GM20000 (cell line): ENCODE measurements around the gene TMEFF2.
"Not testable (repeated sequence)": the region's sequence is repeated elsewhere in the genome, so short reads cannot be mapped to it uniquely, and the experiment has no call there.

Experiments used
- DNase-seq: peaks from one replicate; pipeline ENCODE4 v3.0.0; 2012; ENCODE audit warnings: low spot score
- TF ChIP-seq, protein P1 (sequence below): IDR thresholded peaks from 2 replicates; pipeline ENCODE4 v1.5.1; 2012; ENCODE audit warnings: mild to moderate bottlenecking, control low read depth; ENCODE audit errors: extremely low read depth, missing control alignments

The TMEFF2 gene

DNA sequence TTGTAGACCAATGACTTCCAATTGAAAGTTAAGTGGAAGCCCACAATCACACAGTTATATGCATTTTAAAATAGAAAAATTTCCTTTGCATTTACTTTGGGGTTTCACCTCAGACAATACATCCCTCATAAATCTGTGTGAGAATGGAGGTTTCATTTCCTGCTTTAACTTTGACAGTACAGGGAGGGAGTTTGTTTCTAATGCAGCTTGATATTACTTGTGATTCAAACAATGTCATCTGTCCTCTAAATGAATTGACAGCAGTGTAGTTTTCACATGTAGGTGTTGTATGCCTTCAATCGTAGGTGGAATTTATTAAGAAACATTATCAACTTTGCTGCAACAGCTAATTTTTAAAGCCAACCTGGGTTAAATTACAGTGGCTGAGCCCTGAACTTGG is 75.2 kb downstream of the TMEFF2 start:
- DNase-seq: no peak
- TF ChIP-seq, protein P1, sequence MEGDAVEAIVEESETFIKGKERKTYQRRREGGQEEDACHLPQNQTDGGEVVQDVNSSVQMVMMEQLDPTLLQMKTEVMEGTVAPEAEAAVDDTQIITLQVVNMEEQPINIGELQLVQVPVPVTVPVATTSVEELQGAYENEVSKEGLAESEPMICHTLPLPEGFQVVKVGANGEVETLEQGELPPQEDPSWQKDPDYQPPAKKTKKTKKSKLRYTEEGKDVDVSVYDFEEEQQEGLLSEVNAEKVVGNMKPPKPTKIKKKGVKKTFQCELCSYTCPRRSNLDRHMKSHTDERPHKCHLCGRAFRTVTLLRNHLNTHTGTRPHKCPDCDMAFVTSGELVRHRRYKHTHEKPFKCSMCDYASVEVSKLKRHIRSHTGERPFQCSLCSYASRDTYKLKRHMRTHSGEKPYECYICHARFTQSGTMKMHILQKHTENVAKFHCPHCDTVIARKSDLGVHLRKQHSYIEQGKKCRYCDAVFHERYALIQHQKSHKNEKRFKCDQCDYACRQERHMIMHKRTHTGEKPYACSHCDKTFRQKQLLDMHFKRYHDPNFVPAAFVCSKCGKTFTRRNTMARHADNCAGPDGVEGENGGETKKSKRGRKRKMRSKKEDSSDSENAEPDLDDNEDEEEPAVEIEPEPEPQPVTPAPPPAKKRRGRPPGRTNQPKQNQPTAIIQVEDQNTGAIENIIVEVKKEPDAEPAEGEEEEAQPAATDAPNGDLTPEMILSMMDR: no peak

DNA sequence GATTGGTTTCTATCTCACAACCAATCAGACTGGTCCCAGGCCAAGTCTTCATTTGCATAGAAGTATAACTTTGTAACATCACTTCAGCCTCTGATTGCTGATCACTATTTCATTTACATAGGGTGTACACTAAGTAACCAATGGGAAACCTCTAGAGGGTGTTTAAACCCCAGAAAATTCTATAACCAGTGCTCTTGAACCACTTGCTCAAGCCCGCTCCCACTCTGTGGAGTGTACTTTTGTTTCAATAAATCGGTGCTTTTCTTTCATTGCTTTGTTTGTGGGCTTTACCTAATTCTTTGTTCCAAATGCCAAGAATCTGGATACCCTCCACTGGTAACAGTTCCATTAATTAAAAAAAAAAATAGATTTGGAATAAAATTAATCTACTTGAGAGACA is 77.0 kb downstream of the TMEFF2 start:
- no peak for DNase-seq
- TF ChIP-seq, protein P1: no peak

DNA sequence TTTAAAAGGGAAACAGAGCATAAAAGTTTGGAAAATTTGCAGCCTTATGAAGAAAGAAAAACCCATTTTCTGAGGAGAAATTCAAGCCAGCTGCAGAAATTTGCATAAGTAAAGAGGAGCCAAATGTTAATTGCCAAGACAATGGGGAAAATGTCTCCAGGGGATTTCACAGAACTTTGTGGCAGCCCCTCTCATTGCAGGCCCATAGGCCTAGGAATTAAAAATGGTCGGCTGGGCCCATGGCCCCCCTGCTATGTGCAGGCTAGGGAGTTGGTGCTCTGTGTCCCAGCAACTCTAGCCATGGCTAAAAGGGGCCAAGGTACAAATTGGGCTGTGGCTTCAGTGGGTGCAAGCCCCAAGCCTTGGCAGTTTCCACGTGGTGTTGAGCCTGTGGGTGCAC is 83.2 kb downstream of the TMEFF2 start:
- DNase-seq: not testable (repeated sequence)

DNA sequence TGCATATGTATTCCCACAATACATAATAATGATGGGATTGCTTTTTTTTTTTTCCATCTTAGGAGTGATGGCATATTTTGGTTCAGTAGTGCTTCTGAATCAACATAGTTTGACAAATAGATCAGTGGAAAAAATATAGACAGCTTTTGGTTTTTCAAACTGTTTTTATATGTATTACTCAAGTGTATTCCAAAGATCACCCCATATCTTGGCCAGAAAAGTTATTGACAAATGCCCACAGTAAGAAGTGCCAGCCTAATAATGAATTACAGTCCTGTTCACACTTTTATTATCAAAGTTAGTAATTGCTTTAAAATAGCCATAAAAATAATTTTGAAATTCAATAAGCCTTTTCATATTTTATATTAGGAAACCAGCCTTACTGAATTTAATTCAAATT is 95.0 kb downstream of the TMEFF2 start:
- TF ChIP-seq, protein P1: no peak
- DNase-seq: no peak

DNA sequence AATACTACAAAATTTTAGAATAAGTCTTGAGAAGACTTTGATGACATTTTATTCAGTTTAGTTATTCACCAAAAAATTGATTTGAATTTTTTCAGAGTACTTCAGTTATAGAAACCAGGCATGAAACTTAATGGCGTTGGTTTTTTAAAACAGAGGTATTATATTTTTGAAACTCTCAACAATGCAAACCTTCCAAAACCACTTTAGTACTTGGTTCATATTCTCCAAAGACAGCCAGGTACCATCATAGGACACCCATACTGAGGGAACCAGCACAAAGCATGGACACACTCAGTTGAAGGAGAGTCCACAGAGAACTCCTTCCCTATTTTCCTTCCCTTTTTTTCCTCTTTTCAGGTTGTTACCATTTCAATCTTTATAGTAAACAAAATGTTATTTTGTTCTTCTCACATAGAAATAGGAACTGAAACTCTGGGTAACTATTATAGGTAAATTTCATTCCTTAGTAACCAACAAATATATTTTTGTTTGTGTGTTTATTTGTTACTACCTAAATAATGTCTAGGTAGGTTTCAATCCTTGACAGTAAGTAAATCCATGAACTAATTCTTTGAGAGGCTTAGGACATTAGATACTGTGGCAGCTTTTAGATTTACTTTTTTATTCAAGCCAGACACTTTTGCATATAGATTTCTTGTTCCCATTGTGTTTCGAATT is 95.8 kb downstream of the TMEFF2 start:
- DNase-seq: no peak
- TF ChIP-seq, protein P1: no peak

DNA sequence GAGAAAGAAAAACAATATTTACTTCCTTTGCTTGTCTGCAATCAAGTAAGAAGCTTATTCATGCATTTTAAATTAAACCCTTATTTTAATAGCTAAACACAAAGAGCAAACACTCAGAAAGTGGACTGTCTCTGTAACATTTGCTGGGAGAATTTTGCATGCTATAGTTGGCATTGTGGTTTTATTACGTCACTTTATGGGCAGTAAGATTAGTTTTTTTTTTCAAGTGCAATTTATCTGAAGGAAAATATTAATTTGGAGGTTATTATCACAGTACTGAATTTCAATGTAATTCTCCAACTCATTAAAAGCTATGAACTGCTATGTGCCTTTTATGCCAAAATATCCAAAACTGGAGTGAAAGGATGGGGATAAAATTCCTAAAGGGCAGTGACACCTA is 103.3 kb downstream of the TMEFF2 start:
- TF ChIP-seq, protein P1: no peak
- no peak for DNase-seq

DNA sequence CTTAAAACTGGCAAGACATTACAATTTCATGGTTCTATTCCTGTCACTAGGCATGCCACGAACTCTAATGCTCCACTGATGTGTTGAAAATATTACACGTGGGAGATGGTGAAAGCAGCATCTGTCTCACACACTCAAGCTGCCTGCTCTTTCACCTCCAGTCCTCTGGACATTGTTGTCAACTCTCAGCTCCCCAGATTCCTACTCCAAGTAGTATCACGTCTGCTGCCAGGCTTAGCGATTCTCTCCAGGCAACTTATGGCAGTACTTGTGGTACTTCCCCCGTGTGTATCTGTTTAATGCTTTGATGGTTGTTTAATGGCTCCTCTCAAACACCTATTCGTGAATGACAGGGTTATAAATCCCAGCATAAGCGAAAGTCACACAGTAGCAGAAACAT is 103.8 kb downstream of the TMEFF2 start:
- TF ChIP-seq, protein P1: no peak
- DNase-seq: no peak

DNA sequence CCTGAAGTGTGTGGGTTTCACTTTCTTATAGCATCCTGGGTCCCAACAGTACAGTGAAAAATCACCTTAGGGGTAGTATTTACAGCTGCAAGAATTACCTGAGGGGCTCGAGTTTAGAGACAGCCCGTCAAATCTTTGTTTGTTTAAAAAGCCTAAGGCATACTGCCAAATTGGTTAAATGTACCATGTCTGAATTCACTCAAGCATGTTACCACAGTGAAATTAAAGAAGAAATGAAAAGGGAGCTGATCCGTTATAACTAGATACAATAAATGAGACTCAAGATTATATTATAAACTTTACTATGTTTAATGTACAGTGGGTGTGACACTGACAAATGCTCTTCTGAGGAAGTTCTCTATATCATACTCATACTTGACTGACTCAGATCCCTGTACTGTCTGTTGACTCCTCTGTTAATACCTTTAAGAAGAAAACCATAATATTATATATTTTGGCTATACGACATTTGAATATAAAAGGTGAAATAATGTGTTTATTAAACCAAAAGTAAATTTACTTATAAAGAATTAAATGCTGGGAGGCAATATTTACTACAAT is 107.3 kb downstream of the TMEFF2 start:
- TF ChIP-seq, protein P1: no peak
- DNase-seq: no peak
